ENCODE data around the gene TSPAN3.

Gene TSPAN3

DNA sequence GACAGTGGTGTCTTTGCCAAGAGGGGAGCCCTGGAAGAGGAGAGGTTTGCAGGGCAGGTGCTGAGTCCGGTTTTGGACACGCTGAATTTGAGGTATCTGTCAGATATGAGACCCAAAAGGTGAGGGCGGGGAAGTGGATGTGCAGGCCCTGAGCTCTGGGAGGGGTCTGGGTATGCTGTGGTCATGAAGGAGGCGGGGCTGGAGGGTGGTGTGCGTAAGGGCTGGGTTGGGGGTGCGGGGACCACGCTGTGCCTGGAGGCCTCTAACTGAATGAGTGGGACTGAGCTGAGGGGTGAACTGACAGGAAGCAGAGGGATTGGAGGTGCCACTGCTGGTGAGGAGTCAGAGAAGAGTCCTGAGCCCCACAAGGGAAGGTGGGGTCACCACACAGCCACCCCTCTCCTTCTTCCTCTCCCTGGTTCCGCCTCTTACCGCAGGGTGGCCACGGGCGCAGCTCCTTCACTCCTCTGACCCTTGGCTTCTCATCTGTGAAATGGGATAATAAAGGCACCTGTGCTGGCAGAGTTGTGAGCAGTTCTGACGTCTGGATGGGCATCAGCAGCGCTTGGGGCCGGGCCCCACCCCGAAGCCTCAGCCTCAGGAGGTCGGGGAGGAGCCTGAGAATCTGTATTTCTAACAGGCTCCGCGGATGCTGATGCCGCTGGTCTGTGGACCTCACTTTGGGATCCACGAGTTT lies 47.2 kb downstream of the TSPAN3 start:
- TF ChIP-seq, protein P1, sequence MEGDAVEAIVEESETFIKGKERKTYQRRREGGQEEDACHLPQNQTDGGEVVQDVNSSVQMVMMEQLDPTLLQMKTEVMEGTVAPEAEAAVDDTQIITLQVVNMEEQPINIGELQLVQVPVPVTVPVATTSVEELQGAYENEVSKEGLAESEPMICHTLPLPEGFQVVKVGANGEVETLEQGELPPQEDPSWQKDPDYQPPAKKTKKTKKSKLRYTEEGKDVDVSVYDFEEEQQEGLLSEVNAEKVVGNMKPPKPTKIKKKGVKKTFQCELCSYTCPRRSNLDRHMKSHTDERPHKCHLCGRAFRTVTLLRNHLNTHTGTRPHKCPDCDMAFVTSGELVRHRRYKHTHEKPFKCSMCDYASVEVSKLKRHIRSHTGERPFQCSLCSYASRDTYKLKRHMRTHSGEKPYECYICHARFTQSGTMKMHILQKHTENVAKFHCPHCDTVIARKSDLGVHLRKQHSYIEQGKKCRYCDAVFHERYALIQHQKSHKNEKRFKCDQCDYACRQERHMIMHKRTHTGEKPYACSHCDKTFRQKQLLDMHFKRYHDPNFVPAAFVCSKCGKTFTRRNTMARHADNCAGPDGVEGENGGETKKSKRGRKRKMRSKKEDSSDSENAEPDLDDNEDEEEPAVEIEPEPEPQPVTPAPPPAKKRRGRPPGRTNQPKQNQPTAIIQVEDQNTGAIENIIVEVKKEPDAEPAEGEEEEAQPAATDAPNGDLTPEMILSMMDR (IDR thresholded peaks at IDR 0.05; ENCODE audit: low read depth, low read length, missing control alignments) = no peak
- no peaks in the 10 kb centered on the region for H3K36me3 ChIP-seq (replicated peaks)
- in situ Hi-C loops (cut with HindIII; ENCODE audit: low pct_ligation_motif_present, low sequenced_read_pairs) = no loop called here
- no peak overlapping the region for H3K27ac ChIP-seq
- H3K27me3 ChIP-seq (replicated peaks) = no peaks in the 10 kb centered on the region
- no peak for DNase-seq
- no peak overlapping the region for H3K4me3 ChIP-seq (ENCODE audit: low read depth, low read length)

DNA sequence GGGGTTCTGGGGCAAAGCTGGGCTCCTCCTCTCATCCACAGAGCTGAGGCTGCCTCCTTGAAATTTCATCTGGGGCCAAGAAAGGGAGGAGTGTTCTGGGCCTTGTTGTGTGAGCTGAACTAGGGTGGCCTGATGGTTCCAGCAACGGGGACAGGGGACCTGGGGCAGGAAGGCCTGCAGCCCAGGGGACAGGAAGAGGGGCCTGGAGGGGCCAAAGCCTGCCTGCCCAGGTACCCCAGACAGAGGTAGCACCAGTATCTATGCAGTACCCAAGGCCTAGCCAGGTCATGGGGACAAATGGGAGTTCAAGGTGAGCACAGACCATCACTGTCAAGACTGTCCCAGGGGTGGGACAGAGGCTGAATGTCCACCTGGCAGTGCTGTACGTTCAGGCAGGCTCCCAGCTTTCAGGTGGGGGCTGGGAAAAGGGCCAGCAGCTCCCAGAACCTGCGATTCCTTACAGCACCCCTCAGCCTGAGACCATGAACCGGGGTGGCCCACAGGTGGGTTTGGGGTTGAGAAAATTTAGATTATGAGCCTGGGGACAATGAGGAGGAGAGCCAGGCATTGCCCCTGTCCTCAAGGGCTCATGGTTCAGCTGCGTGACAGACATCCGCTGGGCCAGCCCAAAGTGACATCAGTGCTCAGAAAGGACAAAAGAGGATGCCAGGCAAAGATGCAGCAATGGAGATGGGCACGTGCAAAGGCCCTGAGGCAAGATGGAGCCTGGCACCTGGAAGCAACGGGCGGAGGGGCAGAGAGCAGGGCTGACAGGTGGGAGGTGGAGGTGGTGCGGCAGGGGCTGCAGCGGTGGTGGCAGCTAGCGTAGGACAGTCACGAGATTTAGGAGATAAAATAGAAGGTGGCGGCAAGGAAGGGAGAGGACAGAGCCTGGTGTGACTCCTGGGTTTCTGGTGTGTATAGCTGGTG lies 48.0 kb downstream of the TSPAN3 start:
- in situ Hi-C loops (cut with HindIII; ENCODE audit: low pct_ligation_motif_present, low sequenced_read_pairs) = no loop called here
- H3K36me3 ChIP-seq (replicated peaks) = no peaks in the 10 kb centered on the region
- DNase-seq = no peak
- H3K27ac ChIP-seq = no peak overlapping the region
- TF ChIP-seq, protein P1 (IDR thresholded peaks at IDR 0.05; ENCODE audit: low read depth, low read length, missing control alignments) = no peak
- no peak overlapping the region for H3K4me3 ChIP-seq (ENCODE audit: low read depth, low read length)
- H3K27me3 ChIP-seq (replicated peaks) = no peaks in the 10 kb centered on the region

DNA sequence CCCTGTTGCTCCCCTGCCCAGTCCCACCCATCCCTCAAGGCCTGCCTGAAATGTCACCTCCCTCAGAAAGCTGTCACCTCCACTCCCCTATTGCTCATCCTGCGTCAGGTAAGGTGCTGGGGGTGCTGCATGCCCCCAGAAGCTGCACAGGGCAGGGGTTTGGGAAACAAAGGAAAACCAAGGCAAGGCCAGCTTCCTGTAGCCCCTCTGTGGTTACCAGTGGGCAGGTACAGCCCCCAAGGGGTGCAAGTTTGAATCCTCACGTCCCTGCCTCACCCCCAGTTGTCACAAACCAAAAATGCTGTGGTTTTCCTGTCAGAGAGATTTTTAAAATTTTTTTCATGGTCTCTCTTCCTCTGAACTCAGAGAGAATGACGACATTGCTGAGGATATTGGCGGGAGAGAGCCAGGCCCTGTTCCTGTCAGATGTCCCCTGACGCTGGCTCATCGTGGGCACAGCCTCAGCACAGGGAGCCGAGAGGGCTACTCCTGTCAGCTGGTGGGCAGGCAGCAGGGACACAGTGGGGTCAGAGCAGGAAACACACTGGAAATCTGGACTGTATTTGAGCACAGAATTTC lies 49.0 kb downstream of the TSPAN3 start:
- peak; percentile 33 for DNase-seq
- TF ChIP-seq, protein P1 (IDR thresholded peaks at IDR 0.05; ENCODE audit: low read depth, low read length, missing control alignments) = no peak
- Histone ChIP-seq H3K27ac (no peak overlapping the region), H3K36me3 (replicated peaks) (no peaks in the 10 kb centered on the region), H3K4me3 (ENCODE audit: low read depth, low read length) (no peak overlapping the region), H3K27me3 (replicated peaks) (no peaks in the 10 kb centered on the region)
- in situ Hi-C loops (cut with HindIII; ENCODE audit: low pct_ligation_motif_present, low sequenced_read_pairs) = no loop called here

- Histone ChIP-seq H3K36me3 (replicated peaks) (no peaks in the 10 kb centered on the region), H3K27ac (no peak overlapping the region), H3K4me3 (ENCODE audit: low read depth, low read length) (no peak overlapping the region), H3K27me3 (replicated peaks) (no peaks in the 10 kb centered on the region)
- TF ChIP-seq, protein P1 (IDR thresholded peaks at IDR 0.05; ENCODE audit: low read depth, low read length, missing control alignments) = no peak
- no peak for DNase-seq
- in situ Hi-C loops (cut with HindIII; ENCODE audit: low pct_ligation_motif_present, low sequenced_read_pairs) = no loop called here
These were observed 49.8 kb downstream of the TSPAN3 start for GRCh38 chr15:77021088-77021481.

GRCh38 chr15:77020348-77021087 lies 50.4 kb downstream of the TSPAN3 start:
- in situ Hi-C loops (cut with HindIII; ENCODE audit: low pct_ligation_motif_present, low sequenced_read_pairs) = no loop called here
- Histone ChIP-seq H3K27ac (no peak overlapping the region), H3K27me3 (replicated peaks) (no peaks in the 10 kb centered on the region), H3K4me3 (ENCODE audit: low read depth, low read length) (no peak overlapping the region), H3K36me3 (replicated peaks) (no peaks in the 10 kb centered on the region)
- no peak for DNase-seq
- TF ChIP-seq, protein P1 (IDR thresholded peaks at IDR 0.05; ENCODE audit: low read depth, low read length, missing control alignments) = no peak
